Colonic mucosa (tissue), 4 donors: Measurements from ENCODE around the gene GBA2. TPM values are rescaled to one million over a fixed set of nuclear protein-coding genes. Genes with fewer than 3 reads are reported as not detected.

Experiments
- DNase-seq: peaks from one replicate; pipeline ENCODE4 v3.0.0-alpha.2; 2020
- H3K27ac ChIP-seq: fragments of 200-600 bp; one replicate; pipeline ENCODE4 v1.8.0; 2021
- H3K27me3 ChIP-seq: fragments of 200-600 bp; one replicate; pipeline ENCODE4 v1.8.0; 2021
- H3K36me3 ChIP-seq: fragments of 200-600 bp; one replicate; pipeline ENCODE4 v1.8.0; 2021
- H3K4me1 ChIP-seq: fragments of 200-600 bp; one replicate; pipeline ENCODE4 v1.8.0; 2021; ENCODE audit warnings: mild to moderate bottlenecking
- H3K4me3 ChIP-seq: fragments of 200-600 bp; one replicate; pipeline ENCODE4 v1.8.0; 2021
- H3K9ac ChIP-seq, 2 donors: one replicate each; pipeline ENCODE4 v1.7.0; 2013; ENCODE audit warnings: control low read depth in 2 of 2, low read depth in 2 of 2, low read length in 2 of 2
- H3K9me3 ChIP-seq: fragments of 200-600 bp; one replicate; pipeline ENCODE4 v1.8.0; 2021
- intact Hi-C: fragments of 100-400 bp; cut with DNase I; formaldehyde crosslinking; loops from one replicate; pipeline ENCODE4 v1.14.1; 2022
- microRNA-seq: library from miRNA; unstranded; fragments of <30 nt; microRNA quantifications from one replicate; pipeline ENCODE4, GENCODE V29; 2019
- total RNA-seq, 2 donors: library from RNA; stranded (reverse); fragmentation: NEBNext Ultra II Directional in 1 of 2; extraction: Animal tissue kit (Norgen Biotek cat#: 25700) in 1 of 2; gene quantifications; one replicate each; pipeline ENCODE4 v1.2.1, GENCODE V29; 2021
- TF ChIP-seq, protein P1 (sequence below): fragments of 200-600 bp; IDR thresholded peaks from one replicate; pipeline ENCODE4 v1.8.0; 2022; ENCODE audit warnings: antibody characterized with exemption, mild to moderate bottlenecking
- donor health status: healthy.
- donor health status: DM: no; HTN: no; CAD: no.
- donor health status: DM: no; HTN: no; CAD: no.

Gene GBA2
- total RNA-seq, 2 donors from 2014 or later = 127 to 157 TPM

DNA sequence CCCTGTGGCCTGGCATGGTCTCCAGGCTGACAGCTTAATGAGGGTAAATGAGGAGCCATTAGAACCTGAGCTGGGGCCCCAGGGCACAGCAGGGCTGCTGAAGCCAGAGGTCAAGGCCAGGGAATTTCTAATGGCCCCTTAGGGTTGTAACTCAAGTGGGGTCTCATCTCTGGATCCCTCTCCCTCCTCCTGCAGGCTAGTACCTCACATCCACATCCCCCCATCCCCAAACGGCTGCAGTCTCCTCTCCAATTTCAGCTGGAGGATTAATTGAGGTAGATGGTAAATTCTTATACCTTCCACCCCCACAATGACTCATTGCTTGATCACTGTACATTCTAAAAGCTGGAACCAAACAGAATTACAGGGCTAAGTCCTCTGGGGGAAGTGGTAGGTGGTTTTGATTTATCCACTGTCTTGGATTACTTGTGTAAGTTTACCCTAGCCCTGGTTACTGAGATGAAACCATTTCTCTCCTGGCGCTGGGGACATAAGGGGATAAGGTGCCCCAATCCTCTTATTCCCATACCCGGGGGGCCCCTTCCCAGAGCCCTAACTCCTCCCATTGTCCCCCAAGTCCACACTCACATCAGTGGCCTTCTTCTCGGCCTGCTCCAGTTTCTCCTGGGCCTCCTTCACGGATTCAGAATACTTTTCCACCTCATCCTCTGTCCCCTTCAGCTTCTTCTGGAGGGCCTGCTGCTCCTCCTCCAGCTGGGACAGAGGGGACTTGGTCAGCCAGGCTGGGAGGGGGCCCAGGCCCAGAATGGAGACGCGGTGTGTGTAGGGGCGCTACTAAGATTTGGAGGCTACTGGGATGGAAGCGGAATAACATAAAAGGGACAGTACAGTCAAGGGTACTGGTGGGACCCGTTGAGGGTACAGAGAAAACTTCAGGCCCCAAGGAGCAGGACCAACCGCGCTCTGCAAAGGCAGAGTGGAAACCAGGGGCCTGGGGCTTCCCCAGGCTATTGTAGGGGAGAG is 60.2 kb downstream of the GBA2 start:
- H3K4me1 ChIP-seq = no peaks in the 10 kb centered on the region
- H3K27ac ChIP-seq = peak overlapping the region; percentile 82
- H3K4me3 ChIP-seq = peak overlapping the region; percentile 55
- TF ChIP-seq, protein P1, sequence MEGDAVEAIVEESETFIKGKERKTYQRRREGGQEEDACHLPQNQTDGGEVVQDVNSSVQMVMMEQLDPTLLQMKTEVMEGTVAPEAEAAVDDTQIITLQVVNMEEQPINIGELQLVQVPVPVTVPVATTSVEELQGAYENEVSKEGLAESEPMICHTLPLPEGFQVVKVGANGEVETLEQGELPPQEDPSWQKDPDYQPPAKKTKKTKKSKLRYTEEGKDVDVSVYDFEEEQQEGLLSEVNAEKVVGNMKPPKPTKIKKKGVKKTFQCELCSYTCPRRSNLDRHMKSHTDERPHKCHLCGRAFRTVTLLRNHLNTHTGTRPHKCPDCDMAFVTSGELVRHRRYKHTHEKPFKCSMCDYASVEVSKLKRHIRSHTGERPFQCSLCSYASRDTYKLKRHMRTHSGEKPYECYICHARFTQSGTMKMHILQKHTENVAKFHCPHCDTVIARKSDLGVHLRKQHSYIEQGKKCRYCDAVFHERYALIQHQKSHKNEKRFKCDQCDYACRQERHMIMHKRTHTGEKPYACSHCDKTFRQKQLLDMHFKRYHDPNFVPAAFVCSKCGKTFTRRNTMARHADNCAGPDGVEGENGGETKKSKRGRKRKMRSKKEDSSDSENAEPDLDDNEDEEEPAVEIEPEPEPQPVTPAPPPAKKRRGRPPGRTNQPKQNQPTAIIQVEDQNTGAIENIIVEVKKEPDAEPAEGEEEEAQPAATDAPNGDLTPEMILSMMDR = no peak
- no peak for DNase-seq
- H3K9me3 ChIP-seq = no peaks in the 10 kb centered on the region
- intact Hi-C loops = no loop called here
- H3K9ac ChIP-seq = peak overlapping the region; percentile 52 to 66
- no peaks in the 10 kb centered on the region for H3K36me3 ChIP-seq
- H3K27me3 ChIP-seq = no peaks in the 10 kb centered on the region

DNA sequence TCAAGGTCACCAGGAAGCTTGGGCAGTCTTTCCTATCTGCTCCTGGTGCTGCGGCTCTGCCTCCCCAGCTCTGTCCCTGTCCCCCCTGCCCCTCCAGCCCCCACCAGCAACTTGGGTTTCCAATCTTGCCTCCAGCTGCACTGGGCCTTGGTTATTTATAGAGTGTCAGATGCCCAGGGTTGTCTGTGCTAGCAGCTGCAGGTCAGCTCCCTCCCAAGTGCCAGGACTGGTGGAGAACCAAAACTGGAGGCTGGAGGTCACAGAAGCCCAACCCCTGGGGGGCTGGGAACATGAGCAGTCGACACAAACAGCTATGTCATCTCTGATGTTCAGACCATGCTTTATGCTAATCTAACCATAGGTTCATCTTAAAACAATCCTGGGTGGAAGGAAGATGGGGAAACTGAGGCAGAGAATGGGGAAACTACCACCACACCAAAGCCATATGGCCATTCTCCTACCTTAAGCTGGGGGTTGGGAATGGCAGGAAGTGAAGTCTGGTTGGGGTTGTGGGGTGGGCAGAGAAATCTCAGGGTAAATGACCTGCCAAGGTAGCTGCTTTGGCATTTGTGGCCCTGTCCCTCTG is 61.0 kb downstream of the GBA2 start:
- H3K4me3 ChIP-seq = peak overlapping the region; percentile 55
- no peaks in the 10 kb centered on the region for H3K27me3 ChIP-seq
- H3K4me1 ChIP-seq = no peaks in the 10 kb centered on the region
- TF ChIP-seq, protein P1 = no peak
- H3K36me3 ChIP-seq = no peaks in the 10 kb centered on the region
- DNase-seq = no peak
- intact Hi-C loops = no loop called here
- H3K9ac ChIP-seq = peak overlapping the region; percentile 43 to 52
- H3K9me3 ChIP-seq = no peaks in the 10 kb centered on the region
- no peak overlapping the region for H3K27ac ChIP-seq

DNA sequence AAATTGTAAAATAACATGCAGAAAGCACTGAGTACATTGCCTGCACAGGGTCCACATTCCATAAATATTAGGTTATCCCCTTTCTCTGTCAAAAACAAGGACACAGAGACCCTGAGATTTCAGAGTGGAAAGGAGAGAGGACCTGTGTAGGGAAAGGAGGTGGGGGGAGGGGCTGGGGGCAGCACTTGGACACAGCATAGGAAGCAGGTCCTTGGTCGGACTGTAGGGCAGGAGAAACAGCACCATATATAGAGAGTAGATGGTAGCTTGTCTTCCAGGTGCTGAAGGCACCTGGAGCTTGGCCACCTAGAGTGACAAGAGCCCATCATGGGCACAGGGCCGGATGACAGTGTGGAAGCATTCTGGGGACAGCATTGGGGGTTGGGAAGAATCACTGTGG is 61.7 kb downstream of the GBA2 start:
- intact Hi-C loops = no loop called here
- Histone ChIP-seq H3K27ac (no peak overlapping the region), H3K4me3 (peak overlapping the region; percentile 9), H3K27me3 (no peaks in the 10 kb centered on the region), H3K9ac (peak overlapping the region in 1 of 2 donors; percentile 31), H3K36me3 (no peaks in the 10 kb centered on the region), H3K9me3 (no peaks in the 10 kb centered on the region), H3K4me1 (no peaks in the 10 kb centered on the region)
- no peak for DNase-seq
- TF ChIP-seq, protein P1 = no peak

Small RNA genes within 50 kb of the gene (microRNA-seq; reads per million reads assigned to microRNA genes)
- gene MIR6852 = not detected
- gene MIR6853 = not detected

Other genes starting within 250 kb of the GBA2 start
- gene TESK1, start 144.0 kb downstream of the GBA2 start, total RNA-seq = 10 to 100 TPM; 34.3 to 41.1 TPM
- gene CD72, start 130.8 kb downstream of the GBA2 start, total RNA-seq = 1 to 10 TPM in 1 of 2 donors, under 1 TPM in 1; 0.69 to 2.7 TPM
- gene SIT1, start 98.3 kb downstream of the GBA2 start, total RNA-seq = 1 to 10 TPM in 1 of 2 donors, under 1 TPM in 1; 0.67 to 1.0 TPM
- over 10,000 TPM; 17,917 to 26,785 TPM for gene RMRP, start 91.2 kb downstream of the GBA2 start, total RNA-seq
- gene CCDC107, start 90.9 kb downstream of the GBA2 start, total RNA-seq = 10 to 100 TPM; 19.4 to 38.3 TPM
- gene ARHGEF39, start 84.0 kb downstream of the GBA2 start, total RNA-seq = 10 to 100 TPM in 1 of 2 donors, 1 to 10 TPM in 1; 7.3 to 34.0 TPM
- 1 to 10 TPM; 1.8 to 5.9 TPM for gene CA9, start 75.3 kb downstream of the GBA2 start, total RNA-seq
- gene TPM2, start 59.3 kb downstream of the GBA2 start, total RNA-seq = 100 to 1,000 TPM in 1 of 2 donors, 10 to 100 TPM in 1; 29.8 to 321 TPM
- gene TLN1, start 17.0 kb downstream of the GBA2 start, total RNA-seq = 100 to 1,000 TPM; 177 to 196 TPM
- 10 to 100 TPM; 47.9 to 50.8 TPM for gene CREB3, start 16.6 kb downstream of the GBA2 start, total RNA-seq
- gene RGP1, start 59 bp upstream of the GBA2 start, total RNA-seq = 10 to 100 TPM; 52.0 to 53.9 TPM
- 1 to 10 TPM in 1 of 2 donors, not detected in 1; 2.1 TPM for gene MSMP, start 5.0 kb upstream of the GBA2 start, total RNA-seq
- gene NPR2, start 42.4 kb upstream of the GBA2 start, total RNA-seq = 1 to 10 TPM; 7.0 to 9.7 TPM
- under 1 TPM; 0.58 to 0.82 TPM for gene SPAG8, start 63.0 kb upstream of the GBA2 start, total RNA-seq
- gene HINT2, start 65.8 kb upstream of the GBA2 start, total RNA-seq = 10 to 100 TPM; 49.5 to 64.5 TPM
- gene FAM221B, start 79.5 kb upstream of the GBA2 start, total RNA-seq = under 1 TPM in 1 of 2 donors, not detected in 1; 0.05 TPM
- gene TMEM8B, start 80.0 kb upstream of the GBA2 start, total RNA-seq = 10 to 100 TPM; 15.1 to 17.6 TPM
- not detected for gene OR13J1, start 121.2 kb upstream of the GBA2 start, total RNA-seq
- 10 to 100 TPM; 43.1 to 65.0 TPM for gene HRCT1, start 157.0 kb upstream of the GBA2 start, total RNA-seq
- gene SPAAR, start 160.3 kb upstream of the GBA2 start, total RNA-seq = 1 to 10 TPM; 1.1 to 2.6 TPM
- gene OR2S2, start 208.9 kb upstream of the GBA2 start, total RNA-seq = not detected